NCI-H2227 treated with DMSO at 0.1 percent for 48 hours (cell line): Measurements from ENCODE around the gene DLX6.

Experiments
- DNase-seq: peaks from one replicate; lab custom pipeline; 2025; lab: John Stamatoyannopoulos, UW

Gene DLX6

GRCh38 chr7:97011536-97012364 lies 6.4 kb downstream of the DLX6 start:
- peak; percentile 83 for DNase-seq

- peak; percentile 36 for DNase-seq
Observed at GRCh38 chr7:97012365-97013133, 7.2 kb downstream of the DLX6 start.

GRCh38 chr7:97013134-97013844 lies 7.9 kb downstream of the DLX6 start:
- DNase-seq = no peak

GRCh38 chr7:97013845-97014134 lies 8.4 kb downstream of the DLX6 start:
- no peak for DNase-seq

- DNase-seq = no peak
Observed at GRCh38 chr7:97014145-97014750, 8.9 kb downstream of the DLX6 start.

GRCh38 chr7:97015279-97015678 lies 9.9 kb downstream of the DLX6 start:
- no peak for DNase-seq

GRCh38 chr7:97015756-97016380 lies 10.5 kb downstream of the DLX6 start:
- DNase-seq = peak; percentile 65

- DNase-seq = peak; percentile 66
Observed at GRCh38 chr7:97016381-97017191, 11.2 kb downstream of the DLX6 start.

GRCh38 chr7:97017192-97018125 lies 12.1 kb downstream of the DLX6 start:
- DNase-seq = no peak

- DNase-seq = no peak
Observed at GRCh38 chr7:97018126-97018601, 12.8 kb downstream of the DLX6 start.

GRCh38 chr7:97018791-97019531 lies 13.6 kb downstream of the DLX6 start:
- DNase-seq = no peak

- DNase-seq = peak; percentile 29
Observed at GRCh38 chr7:97019710-97020225, 14.4 kb downstream of the DLX6 start.

- no peak for DNase-seq
Observed at GRCh38 chr7:97020601-97020995, 15.2 kb downstream of the DLX6 start.

- DNase-seq = no peak
Observed at GRCh38 chr7:97020996-97021746, 15.8 kb downstream of the DLX6 start.

- DNase-seq = no peak
Observed at GRCh38 chr7:97021747-97022490, 16.6 kb downstream of the DLX6 start.

GRCh38 chr7:97022491-97023306 lies 17.3 kb downstream of the DLX6 start:
- peak; percentile 54 for DNase-seq
